Measurements from ENCODE around the gene TJP2.

The TJP2 gene

GRCh38 chr9:69179037-69179436 is 5.0 kb downstream of the TJP2 start:
- H2BK5ac ChIP-seq (ENCODE audit: low read length) = no peak overlapping the region
- H4K8ac ChIP-seq (ENCODE audit: low read depth, low read length) = no peak overlapping the region
- H3K4ac ChIP-seq (ENCODE audit: low read length) = no peak overlapping the region
- H3K9me3 ChIP-seq (replicated peaks in 1 of 2; ENCODE audit: control insufficient read depth in 2 of 2, insufficient read depth in 1 of 2, low read depth in 1 of 2, low read length in 2 of 2) = no peaks in the 10 kb centered on the region
- peaks cover 4% of the 10 kb centered on the region for H3K79me1 ChIP-seq (ENCODE audit: low read depth, low read length)
- H3K14ac ChIP-seq (ENCODE audit: low read length) = no peak overlapping the region
- H3K36me3 ChIP-seq (replicated peaks in 1 of 2; ENCODE audit: control insufficient read depth in 2 of 2, insufficient read depth in 2 of 2, low read length in 2 of 2) = no peaks in the 10 kb centered on the region
- peaks cover 4 to 13% of the 10 kb centered on the region in 2 donors for H3K4me1 ChIP-seq (ENCODE audit: control insufficient read depth in 2 of 2, insufficient read depth in 1 of 2, low read depth in 1 of 2, low read length in 2 of 2)
- H3K27ac ChIP-seq (replicated peaks; ENCODE audit: low read length) = no peak overlapping the region
- no peak overlapping the region for H3K23ac ChIP-seq (ENCODE audit: low read depth, low read length, poor library complexity)
- H4K91ac ChIP-seq (ENCODE audit: low read depth, low read length, poor library complexity) = no peak overlapping the region
- H2BK120ac ChIP-seq (ENCODE audit: low read depth, low read length) = no peak overlapping the region
- H2BK12ac ChIP-seq (ENCODE audit: low read length) = no peak overlapping the region
- no peak overlapping the region for H3K18ac ChIP-seq (ENCODE audit: low read length)
- H2AK5ac ChIP-seq (ENCODE audit: low read depth, low read length) = no peak overlapping the region
- H3K4me3 ChIP-seq (ENCODE audit: low read length in 2 of 2) = no peak overlapping the region
- no peak overlapping the region for H2AFZ ChIP-seq (ENCODE audit: low read length)
- H3K27me3 ChIP-seq (ENCODE audit: control insufficient read depth in 3 of 3, insufficient read depth in 3 of 3, low read depth in 1 of 3, low read length in 3 of 3) = peaks cover 0 to 6% (median 0%) of the 10 kb centered on the region in 3 experiments
- no CpG with 5 or more reads among the region's 2 CpGs for whole genome bisulfite sequencing, 2 donors (ENCODE audit: extremely low coverage in 2 of 2, insufficient read length in 2 of 2, insufficient replicate concordance in 1 of 2)
- no peak overlapping the region for H2BK15ac ChIP-seq (ENCODE audit: low read length)
- no peak for DNase-seq (ENCODE audit: low spot score)
- H3K9ac ChIP-seq (ENCODE audit: low read depth, low read length, poor library complexity) = no peak overlapping the region
- no peak overlapping the region for H3K4me2 ChIP-seq (ENCODE audit: insufficient read depth, low read length, poor library complexity, severe bottlenecking)

- Histone ChIP-seq H4K8ac (ENCODE audit: low read depth, low read length) (no peak overlapping the region), H3K27me3 (ENCODE audit: control insufficient read depth in 3 of 3, insufficient read depth in 3 of 3, low read depth in 1 of 3, low read length in 3 of 3) (no peaks in the 10 kb centered on the region), H3K14ac (ENCODE audit: low read length) (no peak overlapping the region), H3K9ac (ENCODE audit: low read depth, low read length, poor library complexity) (no peak overlapping the region), H3K23ac (ENCODE audit: low read depth, low read length, poor library complexity) (no peak overlapping the region), H2AK5ac (ENCODE audit: low read depth, low read length) (no peak overlapping the region), H3K36me3 (replicated peaks in 1 of 2; ENCODE audit: control insufficient read depth in 2 of 2, insufficient read depth in 2 of 2, low read length in 2 of 2) (no peaks in the 10 kb centered on the region), H2BK15ac (ENCODE audit: low read length) (no peak overlapping the region), H3K4me3 (ENCODE audit: low read length in 2 of 2) (no peak overlapping the region), H2BK120ac (ENCODE audit: low read depth, low read length) (no peak overlapping the region), H3K27ac (replicated peaks; ENCODE audit: low read length) (no peak overlapping the region), H4K91ac (ENCODE audit: low read depth, low read length, poor library complexity) (no peak overlapping the region), H3K4me2 (ENCODE audit: insufficient read depth, low read length, poor library complexity, severe bottlenecking) (no peak overlapping the region), H3K4me1 (ENCODE audit: control insufficient read depth in 2 of 2, insufficient read depth in 1 of 2, low read depth in 1 of 2, low read length in 2 of 2) (peaks cover 2 to 5% of the 10 kb centered on the region in 2 donors), H3K4ac (ENCODE audit: low read length) (no peak overlapping the region), H3K79me1 (ENCODE audit: low read depth, low read length) (no peaks in the 10 kb centered on the region), H2BK12ac (ENCODE audit: low read length) (no peak overlapping the region), H2AFZ (ENCODE audit: low read length) (no peak overlapping the region), H2BK5ac (ENCODE audit: low read length) (no peak overlapping the region), H3K18ac (ENCODE audit: low read length) (no peak overlapping the region), H3K9me3 (replicated peaks in 1 of 2; ENCODE audit: control insufficient read depth in 2 of 2, insufficient read depth in 1 of 2, low read depth in 1 of 2, low read length in 2 of 2) (no peaks in the 10 kb centered on the region)
- DNase-seq (ENCODE audit: low spot score) = no peak
- WGBS, 2 donors (ENCODE audit: extremely low coverage in 2 of 2, insufficient read length in 2 of 2, insufficient replicate concordance in 1 of 2) = no CpG with 5 or more reads among the region's 3 CpGs
Observed at GRCh38 chr9:69180200-69180599, 6.1 kb downstream of the TJP2 start.

- Histone ChIP-seq H3K4ac (ENCODE audit: low read length) (no peak overlapping the region), H4K91ac (ENCODE audit: low read depth, low read length, poor library complexity) (no peak overlapping the region), H3K9me3 (replicated peaks in 1 of 2; ENCODE audit: control insufficient read depth in 2 of 2, insufficient read depth in 1 of 2, low read depth in 1 of 2, low read length in 2 of 2) (no peaks in the 10 kb centered on the region), H3K4me2 (ENCODE audit: insufficient read depth, low read length, poor library complexity, severe bottlenecking) (no peak overlapping the region), H2BK120ac (ENCODE audit: low read depth, low read length) (no peak overlapping the region), H4K8ac (ENCODE audit: low read depth, low read length) (no peak overlapping the region), H3K9ac (ENCODE audit: low read depth, low read length, poor library complexity) (no peak overlapping the region), H3K27ac (replicated peaks; ENCODE audit: low read length) (no peak overlapping the region), H3K4me3 (ENCODE audit: low read length in 2 of 2) (no peak overlapping the region), H3K14ac (ENCODE audit: low read length) (no peak overlapping the region), H3K4me1 (ENCODE audit: control insufficient read depth in 2 of 2, insufficient read depth in 1 of 2, low read depth in 1 of 2, low read length in 2 of 2) (peaks cover 0 to under 1% of the 10 kb centered on the region in 2 donors), H3K79me1 (ENCODE audit: low read depth, low read length) (no peaks in the 10 kb centered on the region), H3K18ac (ENCODE audit: low read length) (no peak overlapping the region), H2BK5ac (ENCODE audit: low read length) (no peak overlapping the region), H3K36me3 (replicated peaks in 1 of 2; ENCODE audit: control insufficient read depth in 2 of 2, insufficient read depth in 2 of 2, low read length in 2 of 2) (no peaks in the 10 kb centered on the region), H2AFZ (ENCODE audit: low read length) (no peak overlapping the region), H2AK5ac (ENCODE audit: low read depth, low read length) (no peak overlapping the region), H2BK12ac (ENCODE audit: low read length) (no peak overlapping the region), H3K23ac (ENCODE audit: low read depth, low read length, poor library complexity) (no peak overlapping the region), H2BK15ac (ENCODE audit: low read length) (no peak overlapping the region), H3K27me3 (ENCODE audit: control insufficient read depth in 3 of 3, insufficient read depth in 3 of 3, low read depth in 1 of 3, low read length in 3 of 3) (no peaks in the 10 kb centered on the region)
- no peak for DNase-seq (ENCODE audit: low spot score)
- no CpG with 5 or more reads among the region's 2 CpGs for WGBS, 2 donors (ENCODE audit: extremely low coverage in 2 of 2, insufficient read length in 2 of 2, insufficient replicate concordance in 1 of 2)
Observed at GRCh38 chr9:69180670-69181069, 6.6 kb downstream of the TJP2 start.

- H3K4me1 ChIP-seq (ENCODE audit: control insufficient read depth in 2 of 2, insufficient read depth in 1 of 2, low read depth in 1 of 2, low read length in 2 of 2) = no peaks in the 10 kb centered on the region
- WGBS, 2 donors (ENCODE audit: extremely low coverage in 2 of 2, insufficient read length in 2 of 2, insufficient replicate concordance in 1 of 2) = no CpG with 5 or more reads among the region's 4 CpGs
Observed at GRCh38 chr9:69181908-69182353, 7.9 kb downstream of the TJP2 start.

More at GRCh38 chr9:69181908-69182353, 7.9 kb downstream of the TJP2 start:
- H3K9ac ChIP-seq (ENCODE audit: low read depth, low read length, poor library complexity) = no peak overlapping the region
- no peaks in the 10 kb centered on the region for H3K36me3 ChIP-seq (replicated peaks in 1 of 2; ENCODE audit: control insufficient read depth in 2 of 2, insufficient read depth in 2 of 2, low read length in 2 of 2)
- no peak overlapping the region for H3K23ac ChIP-seq (ENCODE audit: low read depth, low read length, poor library complexity)
- H3K18ac ChIP-seq (ENCODE audit: low read length) = no peak overlapping the region
- H2AFZ ChIP-seq (ENCODE audit: low read length) = no peak overlapping the region
- H3K27me3 ChIP-seq (ENCODE audit: control insufficient read depth in 3 of 3, insufficient read depth in 3 of 3, low read depth in 1 of 3, low read length in 3 of 3) = no peaks in the 10 kb centered on the region
- H3K27ac ChIP-seq (replicated peaks; ENCODE audit: low read length) = no peak overlapping the region
- H2BK15ac ChIP-seq (ENCODE audit: low read length) = no peak overlapping the region
- H3K4me3 ChIP-seq (ENCODE audit: low read length in 2 of 2) = no peak overlapping the region
- no peak overlapping the region for H3K4me2 ChIP-seq (ENCODE audit: insufficient read depth, low read length, poor library complexity, severe bottlenecking)
- no peak overlapping the region for H3K4ac ChIP-seq (ENCODE audit: low read length)
- H3K14ac ChIP-seq (ENCODE audit: low read length) = no peak overlapping the region
- no peak for DNase-seq (ENCODE audit: low spot score)
- H2BK12ac ChIP-seq (ENCODE audit: low read length) = no peak overlapping the region
- H2AK5ac ChIP-seq (ENCODE audit: low read depth, low read length) = no peak overlapping the region
- H2BK5ac ChIP-seq (ENCODE audit: low read length) = no peak overlapping the region
- H3K9me3 ChIP-seq (replicated peaks in 1 of 2; ENCODE audit: control insufficient read depth in 2 of 2, insufficient read depth in 1 of 2, low read depth in 1 of 2, low read length in 2 of 2) = no peaks in the 10 kb centered on the region
- no peak overlapping the region for H4K8ac ChIP-seq (ENCODE audit: low read depth, low read length)
- H3K79me1 ChIP-seq (ENCODE audit: low read depth, low read length) = no peaks in the 10 kb centered on the region
- no peak overlapping the region for H4K91ac ChIP-seq (ENCODE audit: low read depth, low read length, poor library complexity)
- H2BK120ac ChIP-seq (ENCODE audit: low read depth, low read length) = no peak overlapping the region

Measured in neuronal stem cell (in vitro differentiated cells).